Activated CD4-positive, alpha-beta T cell treated with anti-CD3 and anti-CD28 coated beads, Interleukin-2, amount 50 U/mL, for 24 hours (primary cell): Measurements from ENCODE around the gene FOXE3.

ENCODE experiments used
- DNase-seq, 2 donors: peaks; one replicate each; pipeline ENCODE4 v3.0.0-alpha.2; 2020; ENCODE audit warnings: low read depth in 1 of 2, low spot score in 1 of 2

The FOXE3 gene

DNA sequence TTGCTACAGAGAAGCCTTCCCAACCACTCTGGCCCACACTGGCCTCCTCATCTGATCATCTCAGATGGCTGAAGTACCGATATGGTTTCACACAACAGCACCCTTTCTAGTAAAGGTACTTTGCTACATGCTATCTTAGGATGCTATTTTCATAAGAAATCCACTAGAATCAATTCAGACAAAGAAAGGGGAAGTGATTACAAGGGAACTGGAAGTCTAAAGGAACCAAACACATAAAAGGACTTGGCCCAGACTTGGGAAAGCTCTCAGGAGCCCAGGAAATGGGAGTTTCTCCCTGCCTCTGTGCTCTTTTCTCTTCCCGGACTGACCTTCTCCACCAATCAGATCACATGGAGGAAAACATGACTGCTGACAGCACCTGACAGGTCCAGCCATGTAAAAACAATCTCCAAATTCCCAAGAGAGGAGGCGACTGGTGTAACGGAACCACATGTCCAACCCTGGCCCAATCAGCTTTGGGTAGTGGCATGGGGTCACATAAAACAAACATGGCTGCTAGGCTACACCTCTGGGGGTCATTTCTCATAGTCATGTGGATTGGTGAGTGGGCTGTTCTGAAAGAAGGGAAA is 12.7 kb upstream of the FOXE3 start:
- no peak for DNase-seq

DNA sequence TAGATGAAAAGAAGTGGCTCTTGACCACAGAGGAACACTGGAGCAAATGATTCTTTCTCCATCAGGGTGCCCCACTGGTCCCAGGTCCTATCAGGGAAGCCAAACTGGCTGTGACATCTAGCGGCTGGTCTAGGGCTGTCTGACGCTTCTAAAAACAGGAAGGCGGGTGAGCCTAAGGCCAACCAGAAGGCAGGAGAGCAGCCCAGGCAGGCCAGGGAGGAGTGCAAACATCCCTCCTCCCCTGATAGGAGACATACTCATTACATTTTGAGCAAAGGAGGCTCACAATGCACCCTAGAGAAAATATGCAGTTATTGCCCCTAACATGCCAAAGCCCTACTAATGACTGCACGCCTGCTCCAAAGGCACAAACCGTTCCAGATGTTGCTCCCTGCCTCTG is 10.4 kb upstream of the FOXE3 start:
- no peak for DNase-seq

DNA sequence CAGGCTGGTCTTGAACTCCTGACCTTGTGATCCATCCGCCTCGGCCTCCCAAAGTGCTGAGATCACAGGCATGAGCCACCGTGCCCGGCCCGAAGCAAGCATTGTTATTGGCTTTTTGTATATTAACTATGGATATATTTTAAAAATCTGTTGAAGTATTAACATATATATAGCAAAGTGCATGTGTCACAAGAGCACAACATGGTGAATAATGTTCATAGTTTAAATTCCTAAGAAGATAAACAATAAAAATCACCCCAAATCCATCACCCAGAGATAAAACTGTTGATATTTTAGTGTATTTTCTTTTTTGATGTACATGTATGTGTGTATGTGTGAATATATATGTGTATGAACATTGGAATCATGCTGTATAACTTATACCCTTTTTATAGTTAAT is 9.1 kb upstream of the FOXE3 start:
- no peak for DNase-seq

DNA sequence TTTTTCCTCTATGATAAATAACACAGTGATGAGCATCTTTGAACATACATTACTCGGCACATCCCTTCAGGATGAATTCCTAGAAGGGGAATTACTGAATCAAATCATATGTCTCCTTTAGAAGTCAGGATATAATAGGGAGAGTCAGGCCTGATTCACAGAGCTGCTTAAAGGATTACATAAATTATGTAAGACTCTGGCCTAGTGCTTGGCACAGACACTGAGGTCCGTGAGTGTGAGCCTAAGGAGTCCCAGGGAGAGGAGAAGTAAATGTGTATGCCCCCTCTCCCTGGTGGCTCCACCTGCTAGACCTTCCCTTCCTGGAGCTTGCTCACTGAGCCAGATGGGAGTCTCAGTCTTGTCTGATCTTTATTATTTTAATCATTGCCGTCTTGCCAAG is 8.6 kb upstream of the FOXE3 start:
- no peak for DNase-seq

DNA sequence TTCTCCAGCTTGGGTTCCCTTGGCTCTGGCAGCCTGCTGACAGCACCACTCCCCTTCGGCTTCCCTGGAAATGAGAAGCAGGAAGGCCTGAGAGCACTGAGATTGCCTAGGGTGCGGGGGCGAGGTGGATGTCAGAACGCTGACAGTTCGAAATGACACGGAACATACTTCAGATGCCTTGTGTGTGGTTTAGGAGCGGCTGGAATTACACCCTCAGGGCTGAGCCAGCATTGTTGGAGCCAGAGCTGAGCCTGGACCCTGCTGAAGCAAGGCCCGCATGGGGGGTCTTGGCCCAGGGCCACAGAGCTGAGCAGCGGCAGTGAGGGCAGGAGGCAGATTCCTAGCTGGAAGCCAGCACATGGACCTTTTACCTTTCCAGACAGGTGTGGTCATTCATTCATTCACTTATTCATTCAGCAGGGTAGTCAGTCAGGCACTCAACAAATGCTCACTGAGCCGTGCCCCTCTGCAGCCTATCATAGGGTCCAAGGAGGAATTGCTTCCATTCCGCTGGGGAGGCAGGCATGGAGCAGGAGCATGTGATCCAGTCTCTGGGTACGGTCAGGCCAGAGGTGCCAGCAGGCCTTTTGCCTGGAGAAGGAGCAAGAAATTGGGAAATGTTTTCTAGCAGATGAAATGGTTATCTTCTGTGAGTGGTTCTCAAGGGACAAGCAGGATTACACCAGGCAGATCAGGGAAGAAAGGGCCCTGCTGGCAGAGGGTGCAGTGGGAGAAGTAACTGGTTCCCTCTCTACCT is 6.6 kb upstream of the FOXE3 start:
- DNase-seq = no peak

DNA sequence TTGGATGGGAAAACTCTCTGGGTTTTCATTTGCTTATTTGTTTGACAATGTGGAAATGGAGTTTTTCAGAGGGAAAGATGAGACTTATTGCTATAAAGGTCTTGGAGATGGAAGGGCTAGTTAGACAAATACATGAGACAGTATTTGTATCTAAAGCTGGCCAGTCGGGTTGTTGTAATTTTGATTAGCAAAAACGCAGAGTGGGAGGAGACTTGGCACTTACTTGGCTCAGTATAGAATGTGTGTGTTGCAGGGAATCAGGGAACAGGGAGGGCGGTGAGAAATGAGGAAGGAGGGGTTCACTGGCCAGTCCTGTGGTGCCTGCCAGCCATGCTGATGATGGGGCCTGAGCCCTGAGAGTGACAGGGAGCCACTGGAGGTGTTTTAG is 6.0 kb upstream of the FOXE3 start:
- DNase-seq = no peak

DNA sequence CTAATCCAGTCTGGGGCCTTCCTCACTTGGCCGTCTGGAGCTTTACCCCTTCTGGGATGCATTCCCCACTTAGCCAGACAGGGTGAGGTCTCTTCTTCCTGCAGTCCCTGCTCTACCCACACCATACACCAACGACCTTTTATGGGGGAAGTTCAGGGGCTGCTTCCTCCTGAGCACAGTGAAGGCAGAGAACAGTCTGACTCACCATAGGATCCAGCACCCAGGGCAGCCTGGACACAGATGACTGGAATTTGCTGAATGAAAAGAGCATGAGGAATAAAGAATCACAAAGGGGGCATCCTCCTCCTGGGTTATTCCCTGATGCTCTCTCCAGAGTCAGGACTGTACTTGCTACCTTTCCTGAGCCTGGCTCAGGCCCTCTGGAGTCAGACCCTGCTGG is 4.6 kb upstream of the FOXE3 start:
- no peak for DNase-seq

DNA sequence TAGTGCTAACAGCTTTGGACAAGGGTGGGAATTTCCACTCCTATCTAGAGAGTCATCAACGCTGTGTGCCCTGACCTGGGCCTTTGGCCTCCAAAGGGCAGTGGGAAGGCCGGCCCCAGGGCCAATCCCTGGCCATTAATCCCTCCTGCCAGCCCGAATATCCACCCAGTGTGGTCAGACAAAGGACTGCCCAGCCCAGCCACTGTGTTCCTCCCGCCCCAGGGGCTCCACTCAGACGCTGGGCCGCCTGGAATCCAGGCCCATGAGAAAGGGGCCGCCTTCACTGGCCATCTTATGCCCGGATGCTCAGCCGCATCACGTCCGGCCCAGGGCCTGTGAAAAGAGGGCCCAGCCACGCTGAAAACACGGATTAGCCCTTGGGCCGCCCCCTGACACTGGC is 3.6 kb upstream of the FOXE3 start:
- no peak for DNase-seq

DNA sequence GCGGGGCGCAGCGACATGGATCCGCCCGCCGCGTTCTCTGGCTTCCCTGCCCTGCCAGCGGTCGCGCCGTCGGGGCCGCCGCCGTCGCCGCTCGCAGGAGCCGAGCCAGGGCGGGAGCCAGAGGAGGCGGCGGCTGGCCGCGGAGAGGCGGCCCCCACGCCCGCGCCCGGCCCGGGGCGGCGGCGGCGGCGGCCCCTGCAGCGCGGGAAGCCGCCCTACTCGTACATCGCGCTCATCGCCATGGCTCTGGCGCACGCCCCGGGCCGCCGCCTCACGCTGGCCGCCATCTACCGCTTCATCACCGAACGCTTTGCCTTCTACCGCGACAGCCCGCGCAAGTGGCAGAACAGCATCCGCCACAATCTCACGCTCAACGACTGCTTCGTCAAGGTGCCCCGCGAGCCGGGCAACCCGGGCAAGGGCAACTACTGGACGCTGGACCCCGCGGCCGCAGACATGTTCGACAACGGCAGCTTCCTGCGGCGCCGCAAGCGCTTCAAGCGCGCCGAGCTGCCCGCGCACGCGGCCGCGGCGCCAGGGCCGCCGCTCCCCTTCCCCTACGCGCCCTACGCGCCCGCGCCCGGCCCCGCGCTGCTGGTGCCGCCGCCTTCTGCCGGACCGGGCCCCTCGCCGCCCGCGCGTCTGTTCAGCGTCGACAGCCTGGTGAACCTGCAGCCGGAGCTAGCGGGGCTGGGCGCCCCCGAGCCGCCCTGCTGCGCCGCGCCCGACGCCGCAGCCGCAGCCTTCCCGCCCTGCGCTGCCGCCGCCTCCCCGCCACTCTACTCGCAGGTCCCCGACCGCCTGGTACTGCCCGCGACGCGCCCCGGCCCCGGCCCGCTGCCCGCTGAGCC is 459 bp downstream of the FOXE3 start:
- DNase-seq = no peak

DNA sequence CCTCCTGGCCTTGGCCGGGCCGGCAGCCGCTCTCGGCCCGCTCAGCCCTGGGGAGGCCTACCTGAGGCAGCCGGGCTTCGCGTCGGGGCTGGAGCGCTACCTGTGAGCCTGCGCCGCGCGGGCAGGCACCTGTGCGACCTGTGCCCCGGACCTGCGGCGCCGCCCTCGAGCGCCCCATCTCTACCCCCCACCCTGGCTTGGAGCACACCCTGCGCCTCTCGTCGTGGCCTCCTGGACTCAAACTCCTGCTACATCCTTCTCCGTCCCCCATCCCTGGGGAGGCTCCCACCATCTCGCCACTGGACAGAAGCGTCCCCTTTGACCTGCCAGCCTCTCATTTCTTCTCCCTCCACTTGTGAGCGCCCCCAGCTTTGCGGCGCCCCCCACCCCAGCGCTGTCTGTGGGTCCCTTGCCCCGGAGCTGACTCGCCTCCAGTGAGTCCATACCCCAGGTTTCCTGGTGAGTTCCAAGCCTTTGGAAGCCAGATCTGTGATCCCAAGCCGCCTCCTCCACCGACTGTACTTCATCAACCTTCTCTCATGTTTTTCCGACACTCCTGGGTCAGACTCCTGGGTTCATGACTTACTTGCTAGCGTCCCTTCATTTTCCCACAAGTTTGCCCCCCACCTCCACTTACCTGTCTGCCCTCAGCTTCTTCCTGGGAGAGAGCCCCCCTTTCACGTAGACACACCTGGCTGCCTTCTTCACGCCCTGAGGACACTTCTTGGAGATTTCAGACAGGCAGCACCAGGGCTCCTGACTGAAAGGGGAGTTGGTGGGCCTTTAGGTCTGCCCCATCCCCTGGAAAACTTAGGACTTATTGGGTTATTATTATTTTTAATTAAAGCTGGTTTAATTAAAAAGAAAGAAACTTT is 1.3 kb downstream of the FOXE3 start:
- DNase-seq = no peak

DNA sequence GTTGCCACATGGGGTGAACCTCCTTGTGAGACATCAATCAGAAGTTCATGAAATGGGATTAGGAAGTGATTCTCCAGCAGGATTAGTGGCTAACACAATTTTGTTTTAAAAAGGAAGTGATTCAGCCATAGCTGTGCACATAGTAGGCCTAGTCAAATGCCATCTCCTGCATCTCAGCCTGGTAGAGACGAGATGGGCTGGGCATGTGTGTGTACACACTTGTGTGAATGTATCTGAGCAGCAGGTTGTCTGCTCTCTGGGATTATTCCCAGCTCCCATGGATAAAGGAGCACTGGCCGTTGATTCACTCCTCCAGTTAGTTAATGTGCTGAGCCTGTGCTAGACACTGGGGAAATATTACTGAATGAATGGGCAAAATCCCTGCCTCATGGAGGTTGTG is 2.0 kb downstream of the FOXE3 start:
- no peak for DNase-seq

DNA sequence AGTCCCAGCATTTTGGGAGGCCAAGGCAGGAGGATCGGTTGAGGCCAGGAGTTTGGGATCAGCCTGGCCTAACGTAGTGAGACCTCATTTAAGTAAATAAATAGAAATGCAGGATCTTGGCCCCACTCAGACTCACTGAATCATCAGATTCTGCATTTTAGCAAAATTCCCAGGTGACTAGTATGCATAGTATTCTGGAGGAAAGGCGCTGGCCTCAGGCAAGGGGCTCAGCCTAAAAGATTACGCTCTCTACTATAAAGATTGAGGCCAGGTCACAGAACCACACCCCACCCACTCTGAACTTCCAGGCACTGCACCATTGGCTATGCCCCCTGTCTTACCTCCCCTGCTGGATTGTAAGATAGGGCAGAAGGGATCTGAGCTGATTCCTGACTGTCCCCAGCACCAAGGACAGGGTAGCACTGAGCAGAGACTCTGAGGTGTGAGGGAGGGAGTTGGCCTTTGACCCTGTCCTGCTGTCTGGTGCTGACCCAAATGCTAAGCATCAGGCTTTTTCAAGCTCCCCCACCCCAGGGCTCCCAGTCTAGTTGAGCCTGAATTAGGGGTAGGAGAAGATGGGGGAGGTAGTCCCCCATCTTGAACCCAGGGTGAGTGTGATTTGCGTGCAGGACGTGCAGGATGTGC is 2.7 kb downstream of the FOXE3 start:
- DNase-seq = no peak

DNA sequence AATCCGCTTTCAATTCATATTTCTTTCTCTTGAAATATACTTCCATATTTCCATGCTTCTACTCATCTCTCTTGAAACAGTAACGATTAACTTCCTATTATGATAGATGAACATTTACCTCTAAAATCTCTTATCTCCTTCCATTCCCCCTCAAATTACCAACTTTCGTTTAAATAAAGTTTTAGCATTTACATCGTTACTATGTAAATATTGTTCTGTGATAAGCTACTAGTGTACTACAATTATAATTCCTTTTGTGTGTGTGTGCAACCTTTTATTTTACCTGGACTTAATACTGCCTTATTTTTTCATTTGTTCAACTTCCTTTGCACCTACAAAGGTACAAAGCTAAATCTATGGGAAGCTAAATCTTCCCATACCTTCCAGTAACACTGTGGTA is 4.5 kb downstream of the FOXE3 start:
- no peak for DNase-seq

DNA sequence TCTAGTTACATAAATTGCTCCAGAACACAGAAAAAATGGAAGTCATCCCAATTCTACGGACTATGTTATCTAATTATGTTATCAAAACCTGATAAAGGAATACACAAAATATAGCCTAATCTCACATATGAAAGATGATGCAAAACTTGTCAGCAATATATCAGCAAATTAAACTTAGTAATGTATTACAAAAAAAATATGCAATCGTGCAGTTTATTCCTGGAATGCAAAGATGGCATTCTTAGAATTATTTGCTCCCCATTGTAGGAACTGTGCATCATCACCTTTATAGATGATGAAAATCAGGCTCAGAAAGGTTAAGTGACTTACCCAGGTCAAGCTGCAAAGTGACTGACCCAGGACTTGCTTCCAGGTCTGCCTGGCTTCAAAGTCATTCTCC is 7.8 kb downstream of the FOXE3 start:
- DNase-seq = no peak

DNA sequence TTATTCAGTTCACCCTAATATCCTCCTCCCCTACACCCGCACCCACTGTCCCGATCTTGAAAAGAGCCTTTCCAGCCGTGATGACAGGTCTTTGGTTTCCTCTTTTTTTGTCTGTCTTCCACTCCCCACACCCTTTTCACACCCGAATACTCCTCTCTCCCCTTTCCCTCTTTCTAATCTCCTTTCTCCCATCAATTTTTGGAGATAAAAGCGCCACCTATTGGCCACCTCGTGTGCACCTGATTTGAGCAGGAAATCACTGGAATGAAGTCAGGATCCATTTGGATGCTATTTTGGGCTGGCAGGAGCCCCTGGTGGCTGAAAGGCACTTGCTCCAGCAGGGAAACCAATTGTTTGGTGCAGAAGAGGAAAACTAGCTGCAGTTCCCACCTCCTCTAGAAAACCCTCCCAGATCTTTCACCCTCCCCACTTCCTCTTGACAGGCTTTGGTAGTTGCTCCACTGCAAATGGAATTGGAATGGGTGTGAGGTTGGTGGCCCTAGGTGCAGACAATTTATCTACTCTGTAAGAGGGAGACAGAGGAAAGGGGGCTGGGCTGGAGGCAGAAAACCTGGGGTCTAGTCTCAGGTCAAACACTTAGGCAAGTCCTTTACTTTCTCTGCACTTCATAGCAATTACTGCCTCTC is 8.4 kb downstream of the FOXE3 start:
- DNase-seq = no peak

DNA sequence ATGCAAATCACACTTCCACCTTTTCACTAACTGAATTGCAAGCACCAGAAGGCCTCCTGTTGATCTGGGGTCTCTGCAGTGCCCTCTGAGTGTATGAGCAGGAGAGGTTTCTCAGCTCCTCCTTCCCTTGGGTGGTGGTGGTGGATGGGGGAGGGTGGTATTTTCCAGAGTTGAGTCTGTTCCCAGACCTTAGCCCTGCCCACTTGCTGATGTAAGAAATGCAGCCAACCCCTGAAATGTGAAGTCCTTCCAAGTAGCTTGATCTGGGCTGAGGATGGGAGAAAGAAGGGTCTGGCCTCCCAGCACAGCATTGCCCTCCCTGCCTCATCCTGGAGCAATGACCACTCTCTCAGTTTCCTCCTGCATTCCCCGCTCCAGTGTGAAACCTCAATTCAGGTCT is 15.4 kb downstream of the FOXE3 start:
- no peak for DNase-seq

DNA sequence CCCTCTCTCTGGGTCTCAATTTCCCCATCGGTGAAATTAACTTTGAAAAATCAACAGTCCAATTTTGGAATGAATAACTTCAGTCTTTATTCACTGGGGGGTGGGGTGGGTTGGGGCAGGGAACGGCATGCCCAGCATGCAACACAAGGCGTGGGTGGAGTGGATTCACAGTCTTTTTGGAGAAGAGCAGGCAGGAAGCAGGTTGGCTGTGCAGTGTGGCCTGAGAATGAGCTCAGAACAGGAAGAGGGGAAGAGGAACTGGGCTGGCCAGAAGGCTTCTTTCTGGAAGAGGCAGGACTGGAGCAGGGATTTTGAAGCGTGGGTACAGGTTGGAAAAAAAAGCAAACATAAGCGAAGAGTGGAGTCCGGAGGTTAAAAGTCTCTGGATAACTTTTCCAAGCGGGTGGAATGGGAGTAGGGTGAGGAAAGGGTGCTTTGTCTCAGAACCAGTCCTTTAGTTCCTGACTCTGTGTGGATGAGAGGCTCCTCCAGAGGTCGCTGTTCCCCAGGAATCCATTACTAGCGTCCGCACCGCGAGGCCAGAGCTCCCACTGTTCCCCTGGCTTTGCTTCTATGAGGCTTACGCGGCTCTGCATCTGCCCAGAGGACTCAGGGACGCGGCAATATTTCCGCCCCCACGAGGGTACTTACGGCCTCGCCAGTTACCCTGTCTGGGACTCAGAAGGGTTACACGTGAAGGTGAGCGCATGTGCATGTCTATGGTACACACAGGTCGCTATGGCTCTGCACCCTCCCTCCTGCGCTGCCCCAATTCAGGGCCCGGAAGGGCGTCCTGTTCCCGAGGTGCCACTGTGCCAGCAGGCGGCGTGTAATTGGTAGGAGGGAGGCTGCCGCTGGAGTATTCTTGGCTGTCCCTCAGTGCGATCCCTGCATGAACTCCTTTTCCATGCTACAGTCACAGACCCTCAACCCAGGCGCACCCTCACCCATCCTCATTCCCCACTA is 16.3 kb downstream of the FOXE3 start:
- peak; percentile 39 to 41 for DNase-seq

DNA sequence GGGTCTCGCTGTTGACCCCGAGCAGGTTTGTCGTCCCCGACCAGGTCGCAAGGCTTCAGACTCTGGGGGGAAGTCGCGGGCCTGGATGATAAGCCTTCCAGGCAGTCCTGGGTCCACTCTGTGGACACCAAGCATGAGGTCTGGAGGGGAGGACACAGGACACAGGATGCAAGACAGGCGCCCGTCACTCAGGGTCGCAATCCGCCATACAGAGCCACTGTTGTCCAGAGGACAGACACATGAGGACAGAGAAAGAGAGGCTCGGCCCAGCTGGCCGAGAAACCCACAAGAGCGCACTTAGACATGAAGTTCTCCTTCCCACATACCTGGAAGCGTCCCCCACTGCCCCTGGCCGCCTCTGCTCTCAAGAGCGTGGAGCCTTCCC is 16.9 kb downstream of the FOXE3 start:
- no peak for DNase-seq

DNA sequence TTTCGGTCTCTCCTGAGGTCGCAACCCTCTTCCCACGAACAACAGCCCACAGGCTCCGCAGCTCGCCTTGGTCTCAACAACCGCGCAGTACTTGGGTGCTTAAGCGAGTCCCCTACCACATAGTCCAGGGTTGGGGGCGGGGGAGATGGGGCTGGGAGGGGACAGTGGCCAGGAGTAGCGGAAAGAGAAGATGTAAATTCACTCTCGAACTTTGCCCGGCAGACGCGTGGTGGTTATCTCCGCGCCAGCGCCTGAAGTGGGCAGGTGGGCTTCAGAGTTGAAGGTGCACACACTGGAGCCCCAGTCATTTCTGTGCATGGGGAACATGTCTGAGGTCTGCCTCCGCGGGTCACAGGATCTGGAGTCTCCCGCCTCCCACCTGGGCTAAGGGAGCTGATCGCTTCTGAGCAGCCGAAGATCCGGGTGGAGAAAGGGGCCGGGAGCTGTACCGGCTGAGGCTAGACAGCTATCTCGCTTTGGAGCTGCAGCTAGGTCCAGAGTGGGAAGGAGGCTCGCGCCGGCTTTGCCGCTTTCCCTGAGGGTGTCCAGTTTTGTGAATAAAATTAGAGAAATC is 17.5 kb downstream of the FOXE3 start:
- DNase-seq = no peak
